Thymus (tissue), 11 donors: Measurements from ENCODE around the gene MRTFA. TPM values are rescaled to one million over a fixed set of nuclear protein-coding genes. Genes with fewer than 3 reads are reported as not detected.

Experiments
- DNase-seq, 9 donors: peaks; one replicate each; pipeline ENCODE4 v3.0.0-alpha.2; 2013; ENCODE audit warnings: low spot score in 9 of 9, low read depth in 6 of 9, missing footprints in 1 of 9
- H3K27ac ChIP-seq, 2 donors: one replicate each; pipeline ENCODE4 v1.5.1; 2013; ENCODE audit warnings: control low read depth in 1 of 2, low read depth in 1 of 2, low read length in 1 of 2, mild to moderate bottlenecking in 1 of 2, moderate library complexity in 1 of 2
- H3K27me3 ChIP-seq, 2 donors: one replicate each; pipeline ENCODE4 v1.5.1; 2013; ENCODE audit warnings: low read length in 1 of 2; ENCODE audit not compliant: control insufficient read depth in 2 of 2, insufficient read depth in 1 of 2
- H3K36me3 ChIP-seq, 2 donors: one replicate each; pipeline ENCODE4 v1.5.1; 2013; ENCODE audit warnings: low read length in 1 of 2, mild to moderate bottlenecking in 1 of 2, moderate library complexity in 1 of 2; ENCODE audit not compliant: control insufficient read depth in 2 of 2, insufficient read depth in 2 of 2
- H3K4me1 ChIP-seq, 2 donors: one replicate each; pipeline ENCODE4 v1.5.1; 2013; ENCODE audit warnings: low read length in 2 of 2; ENCODE audit not compliant: control insufficient read depth in 2 of 2, insufficient read depth in 2 of 2
- H3K4me3 ChIP-seq, 2 donors: one replicate each; pipeline ENCODE4 v1.5.1; 2013; ENCODE audit warnings: low read length in 2 of 2, control low read depth in 1 of 2, mild to moderate bottlenecking in 1 of 2
- H3K9me3 ChIP-seq, 2 donors: one replicate each; pipeline ENCODE4 v1.5.1; 2013; ENCODE audit warnings: low read length in 1 of 2, mild to moderate bottlenecking in 1 of 2; ENCODE audit not compliant: control insufficient read depth in 2 of 2, insufficient read depth in 1 of 2
- WGBS: extraction: QIAGEN DNeasy Blood & Tissue Kit; methylation state at CpG from one replicate; pipeline ENCODE4 v1.1.7; 2013; 5-methylcytosine and 5-hydroxymethylcytosine counted together
- polyA plus RNA-seq: library from polyadenylated mRNA; stranded (reverse); fragments of 200-250 nt; gene quantifications from one replicate; pipeline ENCODE4 v1.2.3, GENCODE V29; 2013
- total RNA-seq: library from RNA; stranded (reverse); fragments of 120-200 nt; gene quantifications from one replicate; pipeline ENCODE4 v1.2.4, GENCODE V29; 2013
- donor health status: healthy.

MRTFA gene
- total and polyA plus RNA-seq, 2 donors, result 16.8 to 37.0 TPM

GRCh38 chr22:40426594-40427333, 209.8 kb downstream of the MRTFA start:
- no peak overlapping the region for H3K4me3 ChIP-seq
- DNase-seq, result no peak
- 97% methylated on average over 9 of the region's 9 CpGs for WGBS

GRCh38 chr22:40425082-40425481, 211.4 kb downstream of the MRTFA start:
- WGBS, result 97% methylated on average over 5 of the region's 5 CpGs
- H3K27me3 ChIP-seq, result no peaks in the 10 kb centered on the region
- peaks cover 0 to 24% of the 10 kb centered on the region in 2 donors for H3K4me1 ChIP-seq
- H3K9me3 ChIP-seq, result no peaks in the 10 kb centered on the region
- no peak overlapping the region for H3K4me3 ChIP-seq
- H3K27ac ChIP-seq, result no peak overlapping the region
- no peak for DNase-seq
- H3K36me3 ChIP-seq, result peaks cover 99 to 100% of the 10 kb centered on the region in 2 donors

More at GRCh38 chr22:40426594-40427333, 209.8 kb downstream of the MRTFA start:
- no peaks in the 10 kb centered on the region for H3K27me3 ChIP-seq
- no peak overlapping the region for H3K27ac ChIP-seq
- H3K36me3 ChIP-seq, result peaks cover 89 to 97% of the 10 kb centered on the region in 2 donors
- no peaks in the 10 kb centered on the region for H3K9me3 ChIP-seq
- peaks cover 0 to 28% of the 10 kb centered on the region in 2 donors for H3K4me1 ChIP-seq

GRCh38 chr22:40423882-40424640, 212.5 kb downstream of the MRTFA start:
- H3K9me3 ChIP-seq, result no peaks in the 10 kb centered on the region
- no peaks in the 10 kb centered on the region for H3K27me3 ChIP-seq
- WGBS, result 97% methylated on average over 17 of the region's 17 CpGs
- peaks cover 4 to 30% of the 10 kb centered on the region in 2 donors for H3K4me1 ChIP-seq
- H3K36me3 ChIP-seq, result peaks cover 99 to 100% of the 10 kb centered on the region in 2 donors
- DNase-seq, result no peak
- no peak overlapping the region for H3K4me3 ChIP-seq
- H3K27ac ChIP-seq, result no peak overlapping the region

- DNase-seq, result no peak
Observed at GRCh38 chr22:40423310-40423688, 213.2 kb downstream of the MRTFA start.

GRCh38 chr22:40422558-40423309, 213.8 kb downstream of the MRTFA start:
- H3K4me1 ChIP-seq, result peaks cover 15 to 42% of the 10 kb centered on the region in 2 donors

More at GRCh38 chr22:40423310-40423688, 213.2 kb downstream of the MRTFA start:
- Histone ChIP-seq H3K4me1 (peaks cover 10 to 36% of the 10 kb centered on the region in 2 donors), H3K36me3 (peaks cover 97 to 98% of the 10 kb centered on the region in 2 donors), H3K4me3 (no peak overlapping the region), H3K27ac (no peak overlapping the region), H3K27me3 (no peaks in the 10 kb centered on the region), H3K9me3 (peaks cover 0 to 1% of the 10 kb centered on the region in 2 donors)
- 92% methylated on average over 5 of the region's 5 CpGs for WGBS

GRCh38 chr22:40421941-40422340, 214.6 kb downstream of the MRTFA start:
- Histone ChIP-seq H3K4me3 (no peak overlapping the region), H3K9me3 (peaks cover 0 to 3% of the 10 kb centered on the region in 2 donors), H3K36me3 (peaks cover 95 to 97% of the 10 kb centered on the region in 2 donors), H3K27ac (no peak overlapping the region), H3K27me3 (no peaks in the 10 kb centered on the region), H3K4me1 (peaks cover 15 to 48% of the 10 kb centered on the region in 2 donors)
- DNase-seq, result no peak
- WGBS, result 100% methylated on average over 1 of the region's 1 CpG

More at GRCh38 chr22:40422558-40423309, 213.8 kb downstream of the MRTFA start:
- Histone ChIP-seq H3K36me3 (peaks cover 95 to 98% of the 10 kb centered on the region in 2 donors), H3K9me3 (peaks cover 0 to 3% of the 10 kb centered on the region in 2 donors), H3K4me3 (no peak overlapping the region), H3K27ac (no peak overlapping the region), H3K27me3 (no peaks in the 10 kb centered on the region)
- no peak for DNase-seq
- WGBS, result over 99% methylated on average over 9 of the region's 9 CpGs

- Histone ChIP-seq H3K9me3 (peaks cover 0 to 3% of the 10 kb centered on the region in 2 donors), H3K36me3 (peaks cover 95 to 97% of the 10 kb centered on the region in 2 donors), H3K4me3 (no peak overlapping the region), H3K27me3 (no peaks in the 10 kb centered on the region), H3K4me1 (peaks cover 15 to 54% of the 10 kb centered on the region in 2 donors), H3K27ac (no peak overlapping the region)
- no peak for DNase-seq
- WGBS, result 97% methylated on average over 4 of the region's 4 CpGs
Observed at GRCh38 chr22:40421082-40421350, 215.5 kb downstream of the MRTFA start.

GRCh38 chr22:40420341-40421081, 216.0 kb downstream of the MRTFA start:
- no peak overlapping the region for H3K27ac ChIP-seq
- peaks cover 92 to 94% of the 10 kb centered on the region in 2 donors for H3K36me3 ChIP-seq
- H3K9me3 ChIP-seq, result peaks cover 0 to 3% of the 10 kb centered on the region in 2 donors
- peaks cover 15 to 59% of the 10 kb centered on the region in 2 donors for H3K4me1 ChIP-seq
- DNase-seq, result no peak
- no peak overlapping the region for H3K4me3 ChIP-seq
- WGBS, result 97% methylated on average over 18 of the region's 18 CpGs
- H3K27me3 ChIP-seq, result no peaks in the 10 kb centered on the region
